Right lobe of liver (tissue), 6 donors: ENCODE results near the gene DOCK6. TPM values are rescaled to one million over a fixed set of nuclear protein-coding genes. Genes with fewer than 3 reads are reported as not detected.

ENCODE experiments used
- ATAC-seq, 4 donors: fragments of 200-7000 bp; cut with Tn5 transposase; one replicate each; pipeline ENCODE4 v1.9.1; 2020; ENCODE audit warnings: mild to moderate bottlenecking in 4 of 4, moderate library complexity in 4 of 4
- DNase-seq, 3 donors: peaks; one replicate each; pipeline ENCODE4 v3.0.0-alpha.2; 2020
- H3K27ac ChIP-seq, 3 donors: fragments of 200-600 bp; one replicate each; pipeline ENCODE4 v1.8.0; 2022
- H3K27me3 ChIP-seq, 2 donors: fragments of 200-600 bp; one replicate each; pipeline ENCODE4 v1.8.0; 2022
- H3K36me3 ChIP-seq, 4 donors: fragments of 200-600 bp; sonication (generic) in 1 of 4; one replicate each; pipeline versions ENCODE4 v1.5.1 to v1.8.0; 2017 to 2022; ENCODE audit warnings: control low read depth in 1 of 4
- H3K4me1 ChIP-seq, 4 donors: fragments of 200-600 bp; sonication (generic) in 1 of 4; one replicate each; pipeline versions ENCODE4 v1.5.1 to v1.8.0; 2017 to 2022; ENCODE audit warnings: control low read depth in 1 of 4
- H3K4me3 ChIP-seq, 3 donors: fragments of 200-600 bp; one replicate each; pipeline ENCODE4 v1.8.0; 2022
- H3K9me3 ChIP-seq, 4 donors: fragments of 200-600 bp; sonication (generic) in 1 of 4; one replicate each; pipeline versions ENCODE4 v1.5.1 to v1.8.0; 2017 to 2022; ENCODE audit warnings: control low read depth in 1 of 4
- CTCF ChIP-seq, 4 donors: fragments of 200-600 bp in 3 of 4; fragments of 450-650 bp in 1 of 4; IDR thresholded peaks; one replicate each; pipeline versions ENCODE4 v1.5.1 to v1.8.0; 2016 to 2022; ENCODE audit warnings: antibody characterized with exemption in 4 of 4, mild to moderate bottlenecking in 2 of 4
- POLR2A ChIP-seq: fragments of 450-650 bp; IDR thresholded peaks from one replicate; pipeline ENCODE4 v1.6.1; 2017; ENCODE audit warnings: antibody characterized with exemption, mild to moderate bottlenecking
- WGBS: methylation state at CpG from one replicate; pipeline ENCODE4 v1.1.6; 2018; ENCODE audit warnings: low coverage, low lambda C conversion rate; ENCODE audit not compliant: insufficient coverage; ENCODE audit errors: missing lambda C conversion rate; 5-methylcytosine and 5-hydroxymethylcytosine counted together
- intact Hi-C, 2 donors: fragments of 100-400 bp; cut with DNase I; formaldehyde crosslinking; loops; one replicate each; pipeline versions ENCODE4 v1.11.2 to v1.14.1; 2022
- total RNA-seq, 6 experiments: library from RNA; depleted of rRNA in 2 of 6; stranded (reverse); fragments of >200 nt in 2 of 6; fragmentation: NEBNext Ultra II Directional in 3 of 6; extraction: Animal tissue kit (Norgen Biotek cat#: 25700) in 3 of 6; gene quantifications; one replicate each; pipeline versions ENCODE4 v1.1.0 to v1.2.4, GENCODE V29; 2016 to 2023
- donor health status: DM: no; HTN: yes; CAD: no.
- donor health status: DM: no; HTN: no; CAD: no.
- donor health status: DM: no; HTN: no; CAD: no.
- donor health status: DM: no; HTN: yes; CAD: no.
- donor health status: DM: no; HTN: yes; CAD: no.

Gene DOCK6
- total RNA-seq, 6 experiments from 2014 or later, result 19.9 to 45.9 (median 30.4) TPM

- intact Hi-C loops, result no loop called here
- peak; percentile 36 to 56 (median 49) for ATAC-seq
These were observed 22.8 kb downstream of the DOCK6 start, which contains the start of gene ANGPTL8 for GRCh38 chr19:11239377-11240000. Gene ANGPTL8 (plus strand): TSS chr19:11239619. CDS start chr19:11239638, 19 bp downstream.

GRCh38 chr19:11238781-11239376 lies 23.4 kb downstream of the DOCK6 start:
- TF ChIP-seq CTCF (IDR thresholded peaks at IDR 0.05) (no peak), POLR2A (no peak)
- DNase-seq (peak in 2 of 3 donors; percentile 66 to 79), ATAC-seq (peak in 3 of 4 donors; percentile 0 to 2 (median 0))
- Histone ChIP-seq H3K27ac (peak overlapping the region; percentile 34 to 91 (median 47)), H3K4me1 (peaks cover 0 to 46% (median 12%) of the 10 kb centered on the region in 4 donors), H3K9me3 (no peaks in the 10 kb centered on the region), H3K36me3 (peaks cover 0 to 16% (median 4%) of the 10 kb centered on the region in 4 donors), H3K27me3 (no peaks in the 10 kb centered on the region), H3K4me3 (peak overlapping the region in 1 of 3 donors; percentile 93)
- no CpG with 5 or more reads among the region's 6 CpGs for WGBS
- intact Hi-C loops, result no loop called here

More at GRCh38 chr19:11239377-11240000, 22.8 kb downstream of the DOCK6 start, which contains the start of gene ANGPTL8:
- Histone ChIP-seq H3K9me3 (no peaks in the 10 kb centered on the region), H3K27ac (peak within 1 kb of the TSS; percentile 34 to 91 (median 47)), H3K4me1 (peaks cover 0 to 47% (median 12%) of the 10 kb centered on the region in 4 donors), H3K4me3 (peak within 1 kb of the TSS; percentile 60 to 93 (median 68)), H3K36me3 (peaks cover 0 to 16% (median 4%) of the 10 kb centered on the region in 4 donors), H3K27me3 (no peaks in the 10 kb centered on the region)
- WGBS, result 32% methylated on average over 8 of the region's 23 CpGs
- TF ChIP-seq POLR2A, result peak; percentile 98
- no peak for TF ChIP-seq CTCF (IDR thresholded peaks at IDR 0.05)
- DNase-seq, result peak; percentile 82 to 93 (median 88)

GRCh38 chr19:11238041-11238440 lies 24.3 kb downstream of the DOCK6 start:
- 63% methylated on average over 2 of the region's 11 CpGs for WGBS
- ATAC-seq, result no peak
- TF ChIP-seq CTCF (IDR thresholded peaks at IDR 0.05) (no peak), POLR2A (no peak)
- Histone ChIP-seq H3K4me3 (no peak overlapping the region), H3K36me3 (peaks cover 0 to 18% (median 4%) of the 10 kb centered on the region in 4 donors), H3K4me1 (peaks cover 0 to 43% (median 12%) of the 10 kb centered on the region in 4 donors), H3K27me3 (no peaks in the 10 kb centered on the region), H3K9me3 (no peaks in the 10 kb centered on the region), H3K27ac (peak overlapping the region in 2 of 3 donors; percentile 34 to 91)
- DNase-seq, result peak in 1 of 3 donors; percentile 54
- intact Hi-C loops, result no loop called here

GRCh38 chr19:11237321-11237720 lies 25.0 kb downstream of the DOCK6 start:
- peak in 2 of 4 donors; percentile 1 to 4 for ATAC-seq
- H3K27ac ChIP-seq, result peak overlapping the region; percentile 61 to 91 (median 68)
- TF ChIP-seq POLR2A (no peak), CTCF (IDR thresholded peaks at IDR 0.05) (no peak)
- H3K27me3 ChIP-seq, result no peaks in the 10 kb centered on the region
- peaks cover 0 to 43% (median 12%) of the 10 kb centered on the region in 4 donors for H3K4me1 ChIP-seq
- peak in 2 of 3 donors; percentile 67 to 74 for DNase-seq
- no peaks in the 10 kb centered on the region for H3K9me3 ChIP-seq
- peak overlapping the region in 2 of 3 donors; percentile 2 to 35 for H3K4me3 ChIP-seq
- intact Hi-C loops, result no loop called here
- peaks cover 0 to 23% (median under 1%) of the 10 kb centered on the region in 4 donors for H3K36me3 ChIP-seq
- WGBS, result 0% methylated on average over 1 of the region's 15 CpGs
